Measurements from ENCODE around the gene HEG1. TPM values are rescaled to one million over a fixed set of nuclear protein-coding genes. Genes with fewer than 3 reads are reported as not detected.

HEG1 gene
- total RNA-seq, 2 donors from 2014 or later, result 14.6 to 47.0 TPM

DNA sequence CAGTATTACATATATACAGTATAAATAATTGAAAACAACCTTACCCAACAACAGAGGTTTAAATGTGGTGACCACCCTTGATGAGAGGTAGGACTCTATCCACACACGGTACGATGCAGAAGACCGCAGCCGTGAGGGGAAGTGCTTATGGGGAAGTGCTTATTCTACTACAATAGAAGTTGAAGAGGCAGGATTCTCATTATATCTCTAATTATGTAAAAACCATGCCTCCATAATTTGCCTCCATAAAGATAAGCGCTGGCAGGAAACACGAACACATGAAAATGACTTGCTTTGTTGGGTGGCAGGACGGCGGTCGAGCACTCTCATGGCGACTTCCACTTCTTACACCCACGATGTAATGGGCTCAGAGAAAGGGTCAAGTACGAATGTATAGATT is 114.0 kb downstream of the HEG1 start:
- Mint-ChIP-seq H3K4me3 (no peak overlapping the region), H3K4me1 (ENCODE audit: low read depth in 2 of 2) (no peaks in the 10 kb centered on the region), H3K9me3 (no peaks in the 10 kb centered on the region), H3K36me3 (no peaks in the 10 kb centered on the region), H3K27ac (no peak overlapping the region), H3K27me3 (peaks cover 2 to 33% of the 10 kb centered on the region in 2 donors)
- ATAC-seq (no peak), DNase-seq (ENCODE audit: low spot score) (no peak)

GRCh38 chr3:124939661-124940060 is 116.1 kb downstream of the HEG1 start:
- no peaks in the 10 kb centered on the region for H3K4me1 Mint-ChIP-seq (ENCODE audit: low read depth in 2 of 2)
- ATAC-seq, result no peak
- no peak for DNase-seq (ENCODE audit: low spot score)
- H3K4me3 Mint-ChIP-seq, result no peak overlapping the region
- H3K27me3 Mint-ChIP-seq, result peaks cover 2 to 31% of the 10 kb centered on the region in 2 donors
- H3K36me3 Mint-ChIP-seq, result no peaks in the 10 kb centered on the region
- no peak overlapping the region for H3K27ac Mint-ChIP-seq
- no peaks in the 10 kb centered on the region for H3K9me3 Mint-ChIP-seq

- Mint-ChIP-seq H3K4me3 (no peak overlapping the region), H3K4me1 (ENCODE audit: low read depth in 2 of 2) (no peaks in the 10 kb centered on the region), H3K27me3 (peaks cover 5 to 30% of the 10 kb centered on the region in 2 donors), H3K9me3 (no peaks in the 10 kb centered on the region), H3K27ac (no peak overlapping the region), H3K36me3 (no peaks in the 10 kb centered on the region)
- no peak for DNase-seq (ENCODE audit: low spot score)
- ATAC-seq, result no peak
These were observed 116.9 kb downstream of the HEG1 start for GRCh38 chr3:124938896-124939295.

GRCh38 chr3:124937049-124937448 is 118.7 kb downstream of the HEG1 start:
- H3K27ac Mint-ChIP-seq, result no peak overlapping the region
- ATAC-seq, result no peak
- H3K36me3 Mint-ChIP-seq, result no peaks in the 10 kb centered on the region
- no peak overlapping the region for H3K4me3 Mint-ChIP-seq
- H3K9me3 Mint-ChIP-seq, result no peaks in the 10 kb centered on the region
- peaks cover 10 to 43% of the 10 kb centered on the region in 2 donors for H3K27me3 Mint-ChIP-seq
- no peak for DNase-seq (ENCODE audit: low spot score)
- H3K4me1 Mint-ChIP-seq (ENCODE audit: low read depth in 2 of 2), result peaks cover 0 to 2% of the 10 kb centered on the region in 2 donors

- Mint-ChIP-seq H3K27me3 (peaks cover 10 to 43% of the 10 kb centered on the region in 2 donors), H3K27ac (no peak overlapping the region), H3K4me1 (ENCODE audit: low read depth in 2 of 2) (peaks cover 0 to 2% of the 10 kb centered on the region in 2 donors), H3K4me3 (no peak overlapping the region), H3K9me3 (no peaks in the 10 kb centered on the region), H3K36me3 (no peaks in the 10 kb centered on the region)
- ATAC-seq (no peak), DNase-seq (ENCODE audit: low spot score) (no peak)
These were observed 119.8 kb downstream of the HEG1 start for GRCh38 chr3:124935794-124936542.

GRCh38 chr3:124935264-124935663 is 120.5 kb downstream of the HEG1 start:
- Mint-ChIP-seq H3K27me3 (peaks cover 10 to 43% of the 10 kb centered on the region in 2 donors), H3K36me3 (no peaks in the 10 kb centered on the region), H3K27ac (no peak overlapping the region), H3K4me1 (ENCODE audit: low read depth in 2 of 2) (peaks cover 0 to 2% of the 10 kb centered on the region in 2 donors), H3K9me3 (no peaks in the 10 kb centered on the region), H3K4me3 (no peak overlapping the region)
- DNase-seq (ENCODE audit: low spot score) (no peak), ATAC-seq (no peak)

DNA sequence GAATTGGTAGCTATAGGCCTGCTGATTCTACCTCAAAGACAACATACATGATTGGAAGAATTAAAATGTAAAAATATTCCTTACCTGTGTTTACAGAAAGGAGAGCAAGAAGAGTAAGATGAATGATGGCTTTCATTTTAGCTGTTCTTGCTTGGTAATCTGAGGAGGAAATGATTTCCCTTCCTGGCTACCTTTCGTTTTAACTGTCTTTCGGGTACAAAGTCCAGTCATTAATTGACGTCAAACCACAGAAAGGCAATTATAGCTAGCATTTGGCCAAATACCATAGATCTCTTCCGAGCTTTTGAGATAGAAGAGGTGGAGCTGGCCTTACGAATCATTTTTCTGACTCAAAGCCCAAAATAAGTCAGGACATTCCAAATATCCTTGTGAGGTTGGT is 121.2 kb downstream of the HEG1 start, which contains the start of gene MUC13:
MUC13 (minus strand) TSS at position 175 of the 400 bp plus-strand sequence; CDS start at position 136, 39 bp downstream.
- no peaks in the 10 kb centered on the region for H3K9me3 Mint-ChIP-seq
- H3K36me3 Mint-ChIP-seq, result no peaks in the 10 kb centered on the region
- peaks cover 8 to 36% of the 10 kb centered on the region in 2 donors for H3K27me3 Mint-ChIP-seq
- H3K27ac Mint-ChIP-seq, result no peak within 1 kb of the TSS
- DNase-seq (ENCODE audit: low spot score) (no peak), ATAC-seq (no peak)
- no peak within 1 kb of the TSS for H3K4me3 Mint-ChIP-seq
- H3K4me1 Mint-ChIP-seq (ENCODE audit: low read depth in 2 of 2), result peaks cover 0 to 2% of the 10 kb centered on the region in 2 donors

DNA sequence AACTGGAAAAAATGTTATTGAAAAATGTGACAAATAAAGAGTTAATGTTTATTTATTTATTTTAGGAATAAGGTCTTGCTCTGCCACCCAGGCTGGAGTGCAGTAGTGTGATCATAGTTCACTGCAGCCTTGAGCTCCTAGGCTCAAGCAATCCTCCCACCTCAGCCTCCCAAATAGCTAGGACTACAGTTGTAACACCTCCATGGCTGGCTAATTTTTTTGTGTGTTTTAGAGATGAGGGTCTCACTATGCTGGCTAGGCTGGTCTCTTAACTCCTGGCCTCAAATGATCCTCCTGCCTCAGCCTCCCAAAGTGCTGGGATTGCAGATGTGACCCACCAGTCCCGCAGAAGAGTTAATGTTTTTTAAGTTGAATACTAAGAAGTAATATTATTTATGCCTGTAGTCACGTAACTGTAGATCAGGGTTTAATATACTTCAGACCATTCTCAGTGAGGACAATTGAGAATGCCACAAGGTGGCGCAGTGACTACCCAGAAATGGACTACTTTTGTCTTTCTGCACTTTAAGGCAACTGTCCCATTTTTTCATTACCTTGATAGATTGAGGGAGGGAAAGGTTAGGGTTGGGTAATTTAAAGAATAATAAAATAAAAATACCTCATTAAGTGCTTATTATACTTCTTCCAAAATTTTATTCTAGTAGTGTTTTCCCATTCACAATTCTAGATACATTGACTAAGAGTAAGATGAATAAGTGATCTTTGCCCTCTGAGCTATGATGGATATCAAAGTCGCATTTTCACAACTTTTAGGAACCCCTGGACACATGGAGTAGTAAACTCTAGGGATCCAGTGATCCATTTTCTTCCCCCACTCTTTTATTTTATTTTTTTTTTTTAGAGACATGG is 127.2 kb downstream of the HEG1 start:
- Mint-ChIP-seq H3K27ac (no peak overlapping the region), H3K36me3 (no peaks in the 10 kb centered on the region), H3K27me3 (peaks cover 18 to 27% of the 10 kb centered on the region in 2 donors), H3K9me3 (no peaks in the 10 kb centered on the region), H3K4me3 (no peak overlapping the region), H3K4me1 (ENCODE audit: low read depth in 2 of 2) (peaks cover 2 to 5% of the 10 kb centered on the region in 2 donors)
- ATAC-seq, result peak in 1 of 2 donors; percentile 62
- DNase-seq (ENCODE audit: low spot score), result peak; percentile 70

GRCh38 chr3:124927574-124928045 is 128.2 kb downstream of the HEG1 start:
- ATAC-seq, result no peak
- peaks cover 18 to 20% of the 10 kb centered on the region in 2 donors for H3K27me3 Mint-ChIP-seq

DNA sequence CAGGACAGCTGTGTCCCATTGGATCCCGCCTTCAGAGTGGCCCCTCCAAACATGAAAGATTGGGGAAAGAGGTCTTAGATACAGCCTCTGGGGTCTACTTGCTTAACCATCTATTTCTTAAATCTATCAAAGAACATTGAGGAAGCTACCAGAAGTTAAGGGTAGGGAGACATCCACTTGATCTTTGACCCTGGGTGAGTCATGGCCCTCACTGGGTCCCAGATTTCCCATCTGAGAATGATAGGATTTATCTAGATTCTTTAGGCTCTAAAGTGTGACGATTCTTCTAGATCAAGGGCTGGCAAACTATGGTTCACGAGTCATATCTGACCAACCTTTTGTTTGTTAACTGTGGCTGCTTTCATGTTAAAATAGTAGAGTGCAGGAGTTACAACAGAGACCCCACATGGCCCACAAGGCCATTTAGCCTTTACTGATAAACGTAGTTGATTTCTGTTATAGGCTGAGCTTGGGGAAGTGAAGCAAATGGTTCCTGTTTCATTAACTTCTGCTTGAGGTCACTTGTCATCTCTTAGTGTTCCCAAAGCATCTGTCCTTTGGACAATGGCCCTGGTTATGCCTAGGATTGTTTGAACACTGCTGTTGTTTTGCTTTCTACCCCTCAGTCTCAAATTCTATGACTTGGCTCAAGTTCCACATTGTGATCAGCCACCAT is 129.2 kb downstream of the HEG1 start:
- no peaks in the 10 kb centered on the region for H3K36me3 Mint-ChIP-seq
- DNase-seq (ENCODE audit: low spot score) (no peak), ATAC-seq (no peak)
- H3K4me3 Mint-ChIP-seq, result no peak overlapping the region
- no peak overlapping the region for H3K27ac Mint-ChIP-seq
- peaks cover 17 to 20% of the 10 kb centered on the region in 2 donors for H3K27me3 Mint-ChIP-seq
- H3K9me3 Mint-ChIP-seq, result no peaks in the 10 kb centered on the region
- peaks cover 0 to 5% of the 10 kb centered on the region in 2 donors for H3K4me1 Mint-ChIP-seq (ENCODE audit: low read depth in 2 of 2)

More at GRCh38 chr3:124927574-124928045, 128.2 kb downstream of the HEG1 start:
- no peaks in the 10 kb centered on the region for H3K36me3 Mint-ChIP-seq
- no peaks in the 10 kb centered on the region for H3K9me3 Mint-ChIP-seq
- no peak overlapping the region for H3K4me3 Mint-ChIP-seq
- no peak for DNase-seq (ENCODE audit: low spot score)
- H3K27ac Mint-ChIP-seq, result no peak overlapping the region
- peaks cover 0 to 5% of the 10 kb centered on the region in 2 donors for H3K4me1 Mint-ChIP-seq (ENCODE audit: low read depth in 2 of 2)

DNA sequence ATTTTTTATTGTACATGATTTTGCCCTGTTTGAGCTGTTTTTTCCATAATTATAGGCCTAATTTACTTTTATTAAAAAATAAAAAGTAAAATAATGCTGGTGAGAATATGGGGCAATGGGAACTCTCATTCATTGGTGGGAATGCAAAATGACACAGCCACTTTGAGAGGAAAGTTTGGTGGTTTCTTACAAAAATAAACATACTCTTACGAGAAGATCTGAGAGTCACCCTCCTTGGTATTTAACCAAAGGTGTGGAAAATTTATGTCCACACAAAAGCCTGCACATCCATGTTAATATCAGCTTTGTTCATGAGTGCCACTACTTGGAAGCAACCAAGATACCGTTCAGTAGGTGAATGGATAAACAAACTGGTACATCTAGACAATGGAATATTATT is 131.1 kb downstream of the HEG1 start:
- Mint-ChIP-seq H3K4me3 (no peak overlapping the region), H3K9me3 (no peaks in the 10 kb centered on the region), H3K27me3 (peaks cover 20 to 22% of the 10 kb centered on the region in 2 donors), H3K27ac (no peak overlapping the region), H3K4me1 (ENCODE audit: low read depth in 2 of 2) (peaks cover 0 to 5% of the 10 kb centered on the region in 2 donors), H3K36me3 (no peaks in the 10 kb centered on the region)
- ATAC-seq, result no peak
- no peak for DNase-seq (ENCODE audit: low spot score)

GRCh38 chr3:124923833-124924232 is 132.0 kb downstream of the HEG1 start:
- ATAC-seq, result no peak
- Mint-ChIP-seq H3K27ac (no peak overlapping the region), H3K9me3 (no peaks in the 10 kb centered on the region)

DNA sequence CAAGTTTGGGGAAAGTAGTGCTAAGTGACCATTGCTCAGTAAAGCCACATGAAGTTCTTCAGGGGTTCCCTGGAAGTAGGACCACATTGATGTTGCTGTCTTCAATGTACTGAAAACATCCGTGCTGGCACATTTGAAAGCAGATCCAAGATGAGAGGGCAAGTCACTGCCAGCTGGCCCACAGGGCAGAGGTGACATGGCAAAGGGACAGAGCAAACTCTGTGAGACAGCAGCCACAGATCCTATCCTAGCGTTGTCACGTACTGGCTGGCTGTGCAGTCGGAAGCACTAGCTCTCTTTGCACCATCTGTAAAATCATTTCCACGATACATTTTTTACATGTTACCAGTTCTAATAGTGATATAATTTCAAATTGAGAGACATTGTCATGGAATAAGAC is 135.1 kb downstream of the HEG1 start:
- no peaks in the 10 kb centered on the region for H3K36me3 Mint-ChIP-seq
- no peaks in the 10 kb centered on the region for H3K9me3 Mint-ChIP-seq
- H3K27ac Mint-ChIP-seq, result no peak overlapping the region
- H3K27me3 Mint-ChIP-seq, result peaks cover 17 to 27% of the 10 kb centered on the region in 2 donors
- ATAC-seq (no peak), DNase-seq (ENCODE audit: low spot score) (no peak)
- no peaks in the 10 kb centered on the region for H3K4me1 Mint-ChIP-seq (ENCODE audit: low read depth in 2 of 2)
- H3K4me3 Mint-ChIP-seq, result no peak overlapping the region

More at GRCh38 chr3:124923833-124924232, 132.0 kb downstream of the HEG1 start:
- DNase-seq (ENCODE audit: low spot score), result no peak
- H3K36me3 Mint-ChIP-seq, result no peaks in the 10 kb centered on the region
- peaks cover 24 to 25% of the 10 kb centered on the region in 2 donors for H3K27me3 Mint-ChIP-seq
- H3K4me1 Mint-ChIP-seq (ENCODE audit: low read depth in 2 of 2), result peaks cover 0 to 5% of the 10 kb centered on the region in 2 donors
- H3K4me3 Mint-ChIP-seq, result no peak overlapping the region
